ENCODE data around the gene SNCA. TPM values are rescaled to one million over a fixed set of nuclear protein-coding genes. Genes with fewer than 3 reads are reported as not detected.

The SNCA gene
- polyA plus RNA-seq, 3 donors = 13.2 to 39.4 (median 24.3) TPM

GRCh38 chr4:89769856-89770255 is 67.1 kb downstream of the SNCA start:
- Histone ChIP-seq H3K4me3 (replicated peaks in 1 of 3; ENCODE audit: low read depth in 2 of 3, low read length in 3 of 3) (no peak overlapping the region), H3K4me2 (replicated peaks; ENCODE audit: extremely low read depth, low read length, poor library complexity, severe bottlenecking) (no peak overlapping the region), H3K79me2 (ENCODE audit: insufficient read depth, low read length) (no peaks in the 10 kb centered on the region), H3K9me3 (replicated peaks in 1 of 2; ENCODE audit: control insufficient read depth in 1 of 2, insufficient read depth in 1 of 2, low read length in 2 of 2) (no peaks in the 10 kb centered on the region), H2AFZ (ENCODE audit: insufficient read depth, low read depth, low read length, poor library complexity, severe bottlenecking) (no peak overlapping the region), H3K9ac (ENCODE audit: insufficient read depth, low read length, poor library complexity, severe bottlenecking) (no peak overlapping the region), H4K20me1 (ENCODE audit: insufficient read depth, low read length) (no peaks in the 10 kb centered on the region), H3K27me3 (ENCODE audit: control insufficient read depth in 2 of 2, insufficient read depth in 2 of 2, low read length in 2 of 2) (no peaks in the 10 kb centered on the region), H3K36me3 (replicated peaks in 1 of 2; ENCODE audit: control insufficient read depth in 1 of 2, insufficient read depth in 2 of 2, low read length in 2 of 2) (no peaks in the 10 kb centered on the region), H3K27ac (ENCODE audit: low read depth in 1 of 2, low read length in 2 of 2) (no peak overlapping the region), H3K4me1 (ENCODE audit: control insufficient read depth in 1 of 2, insufficient read depth in 2 of 2, low read length in 2 of 2) (no peaks in the 10 kb centered on the region)
- intact Hi-C loops (cut with micrococcal nuclease) = no loop called here
- peaks cover 0 to 3% (median 0%) of the 10 kb centered on the region in 7 donors for H3K9me3 Mint-ChIP-seq
- no peaks in the 10 kb centered on the region for H3K27me3 Mint-ChIP-seq (ENCODE audit: low read depth in 3 of 3)
- peaks cover 0 to 4% of the 10 kb centered on the region in 2 donors for H3K36me3 Mint-ChIP-seq
- H3K27ac Mint-ChIP-seq = no peak overlapping the region
- no peak for DNase-seq
- TF ChIP-seq, protein P1, sequence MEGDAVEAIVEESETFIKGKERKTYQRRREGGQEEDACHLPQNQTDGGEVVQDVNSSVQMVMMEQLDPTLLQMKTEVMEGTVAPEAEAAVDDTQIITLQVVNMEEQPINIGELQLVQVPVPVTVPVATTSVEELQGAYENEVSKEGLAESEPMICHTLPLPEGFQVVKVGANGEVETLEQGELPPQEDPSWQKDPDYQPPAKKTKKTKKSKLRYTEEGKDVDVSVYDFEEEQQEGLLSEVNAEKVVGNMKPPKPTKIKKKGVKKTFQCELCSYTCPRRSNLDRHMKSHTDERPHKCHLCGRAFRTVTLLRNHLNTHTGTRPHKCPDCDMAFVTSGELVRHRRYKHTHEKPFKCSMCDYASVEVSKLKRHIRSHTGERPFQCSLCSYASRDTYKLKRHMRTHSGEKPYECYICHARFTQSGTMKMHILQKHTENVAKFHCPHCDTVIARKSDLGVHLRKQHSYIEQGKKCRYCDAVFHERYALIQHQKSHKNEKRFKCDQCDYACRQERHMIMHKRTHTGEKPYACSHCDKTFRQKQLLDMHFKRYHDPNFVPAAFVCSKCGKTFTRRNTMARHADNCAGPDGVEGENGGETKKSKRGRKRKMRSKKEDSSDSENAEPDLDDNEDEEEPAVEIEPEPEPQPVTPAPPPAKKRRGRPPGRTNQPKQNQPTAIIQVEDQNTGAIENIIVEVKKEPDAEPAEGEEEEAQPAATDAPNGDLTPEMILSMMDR (IDR thresholded peaks at IDR 0.05) = no peak
- H3K4me3 Mint-ChIP-seq = no peak overlapping the region
- WGBS (ENCODE audit: insufficient coverage) = 100% methylated on average over 2 of the region's 3 CpGs
- H3K4me1 Mint-ChIP-seq = no peaks in the 10 kb centered on the region

GRCh38 chr4:89767924-89768323 is 69.0 kb downstream of the SNCA start:
- no peaks in the 10 kb centered on the region for H4K20me1 ChIP-seq (ENCODE audit: insufficient read depth, low read length)
- H3K27me3 Mint-ChIP-seq (ENCODE audit: low read depth in 3 of 3) = no peaks in the 10 kb centered on the region
- intact Hi-C loops (cut with micrococcal nuclease) = no loop called here
- no peak for DNase-seq
- TF ChIP-seq, protein P1 (IDR thresholded peaks at IDR 0.05) = no peak
- H3K36me3 ChIP-seq (replicated peaks in 1 of 2; ENCODE audit: control insufficient read depth in 1 of 2, insufficient read depth in 2 of 2, low read length in 2 of 2) = no peaks in the 10 kb centered on the region
- H3K4me3 ChIP-seq (replicated peaks in 1 of 3; ENCODE audit: low read depth in 2 of 3, low read length in 3 of 3) = no peak overlapping the region
- H3K9me3 ChIP-seq (replicated peaks in 1 of 2; ENCODE audit: control insufficient read depth in 1 of 2, insufficient read depth in 1 of 2, low read length in 2 of 2) = no peaks in the 10 kb centered on the region
- H2AFZ ChIP-seq (ENCODE audit: insufficient read depth, low read depth, low read length, poor library complexity, severe bottlenecking) = no peak overlapping the region
- peaks cover 0 to 3% (median 0%) of the 10 kb centered on the region in 7 donors for H3K9me3 Mint-ChIP-seq
- H3K27ac Mint-ChIP-seq = no peak overlapping the region
- H3K27ac ChIP-seq (ENCODE audit: low read depth in 1 of 2, low read length in 2 of 2) = no peak overlapping the region
- no peak overlapping the region for H3K9ac ChIP-seq (ENCODE audit: insufficient read depth, low read length, poor library complexity, severe bottlenecking)
- no peaks in the 10 kb centered on the region for H3K4me1 Mint-ChIP-seq
- H3K4me1 ChIP-seq (ENCODE audit: control insufficient read depth in 1 of 2, insufficient read depth in 2 of 2, low read length in 2 of 2) = no peaks in the 10 kb centered on the region
- H3K27me3 ChIP-seq (ENCODE audit: control insufficient read depth in 2 of 2, insufficient read depth in 2 of 2, low read length in 2 of 2) = no peaks in the 10 kb centered on the region
- peaks cover 0 to 4% of the 10 kb centered on the region in 2 donors for H3K36me3 Mint-ChIP-seq
- no peak overlapping the region for H3K4me3 Mint-ChIP-seq
- no peaks in the 10 kb centered on the region for H3K79me2 ChIP-seq (ENCODE audit: insufficient read depth, low read length)
- no peak overlapping the region for H3K4me2 ChIP-seq (replicated peaks; ENCODE audit: extremely low read depth, low read length, poor library complexity, severe bottlenecking)
